Posterior cingulate gyrus (tissue), 11 donors: ENCODE measurements around the gene ZFHX2.

Experiments
- DNase-seq, 10 donors: peaks; one replicate each; pipeline versions ENCODE4 v3.0.0 to v3.0.0-alpha.2; 2020 to 2021; ENCODE audit warnings: mixed read lengths in 3 of 10
- intact Hi-C: fragments of 100-400 bp; cut with DNase I; formaldehyde crosslinking; loops from one replicate; pipeline ENCODE4 v1.15.1; 2023

ZFHX2 gene

GRCh38 chr14:23525611-23526010 is 26.0 kb downstream of the ZFHX2 start:
- peak in 1 of 10 donors; percentile 49 for DNase-seq
- intact Hi-C loops = no loop called here

GRCh38 chr14:23524954-23525353 is 26.6 kb downstream of the ZFHX2 start:
- intact Hi-C loops = no loop called here
- DNase-seq = peak in 2 of 10 donors; percentile 63 to 75

GRCh38 chr14:23523229-23524016 is 28.1 kb downstream of the ZFHX2 start:
- DNase-seq = peak in 1 of 10 donors; percentile 54
- intact Hi-C loops = no loop called here

GRCh38 chr14:23522643-23523198 is 28.8 kb downstream of the ZFHX2 start:
- intact Hi-C loops = no loop called here

GRCh38 chr14:23521785-23522640 is 29.6 kb downstream of the ZFHX2 start:
- intact Hi-C loops = no loop called here
- DNase-seq = peak in 2 of 10 donors; percentile 73 to 78

More at GRCh38 chr14:23522643-23523198, 28.8 kb downstream of the ZFHX2 start:
- DNase-seq = peak in 2 of 10 donors; percentile 63 to 77

- intact Hi-C loops = no loop called here
- peak in 3 of 10 donors; percentile 75 to 85 (median 78) for DNase-seq
Measured at GRCh38 chr14:23520899-23521533, 30.5 kb downstream of the ZFHX2 start.

GRCh38 chr14:23518709-23519108 is 32.9 kb downstream of the ZFHX2 start:
- intact Hi-C loops = no loop called here
- no peak for DNase-seq

- intact Hi-C loops = no loop called here
- no peak for DNase-seq
Measured at GRCh38 chr14:23517650-23518326, 33.8 kb downstream of the ZFHX2 start.

GRCh38 chr14:23514644-23514957 is 37.0 kb downstream of the ZFHX2 start:
- intact Hi-C loops = no loop called here
- peak in 8 of 10 donors; percentile 53 to 95 (median 67) for DNase-seq

GRCh38 chr14:23513818-23514643 is 37.5 kb downstream of the ZFHX2 start:
- intact Hi-C loops = loop anchor here (2.0 kb wide), 1 partner anchor 31 kb away; no protein-coding TSS in a partner anchor
- peak; percentile 45 to 96 (median 74) for DNase-seq

GRCh38 chr14:23513005-23513817 is 38.4 kb downstream of the ZFHX2 start:
- intact Hi-C loops = loop anchor here (2.0 kb wide), 1 partner anchor 30 kb away; no protein-coding TSS in a partner anchor
- peak; percentile 84 to 98 (median 90) for DNase-seq

GRCh38 chr14:23512156-23512555 is 39.4 kb downstream of the ZFHX2 start:
- peak in 4 of 10 donors; percentile 29 to 90 (median 54) for DNase-seq
- intact Hi-C loops = loop anchor here (2.0 kb wide), 1 partner anchor 29 kb away; no protein-coding TSS in a partner anchor

- intact Hi-C loops = no loop called here
- DNase-seq = no peak
Measured at GRCh38 chr14:23494223-23494622, 57.3 kb downstream of the ZFHX2 start.

- intact Hi-C loops = no loop called here
- no peak for DNase-seq
Measured at GRCh38 chr14:23492618-23493272, 58.8 kb downstream of the ZFHX2 start.

GRCh38 chr14:23487216-23487615 is 64.3 kb downstream of the ZFHX2 start:
- intact Hi-C loops = no loop called here
- DNase-seq = peak in 2 of 10 donors; percentile 15 to 19

- no peak for DNase-seq
- intact Hi-C loops = no loop called here
Measured at GRCh38 chr14:23486036-23486435, 65.5 kb downstream of the ZFHX2 start.

GRCh38 chr14:23485326-23485725 is 66.2 kb downstream of the ZFHX2 start:
- DNase-seq = no peak
- intact Hi-C loops = no loop called here
